ENCODE data around the gene ASMT. TPM values are rescaled to one million over a fixed set of nuclear protein-coding genes. Genes with fewer than 3 reads are reported as not detected.
"Not testable (repeated sequence)": the region's sequence is repeated elsewhere in the genome, so short reads cannot be mapped to it uniquely, and the experiment has no call there.

Gene ASMT
- total and polyA plus RNA-seq, 4 donors: 0.26 TPM; not detected in 3

- H3K4me3 ChIP-seq (ENCODE audit: low read depth in 1 of 3, low read length in 3 of 3); H3K9me3 ChIP-seq (ENCODE audit: control insufficient read depth in 4 of 4, low read length in 3 of 4); H3K4me1 ChIP-seq (ENCODE audit: control insufficient read depth in 4 of 4, insufficient read depth in 4 of 4, low read length in 3 of 4); H3K27me3 ChIP-seq (ENCODE audit: control insufficient read depth in 4 of 4, insufficient read depth in 4 of 4, low read length in 3 of 4); H3K27ac ChIP-seq (ENCODE audit: low read depth in 1 of 2, low read length in 2 of 2); H3K36me3 ChIP-seq (ENCODE audit: control insufficient read depth in 4 of 4, insufficient read depth in 3 of 4, low read depth in 1 of 4, low read length in 3 of 4); DNase-seq (ENCODE audit: low spot score); H3K9ac ChIP-seq (ENCODE audit: low read depth in 1 of 2, low read length in 2 of 2): not testable (repeated sequence)
- WGBS: 90% methylated on average over 4 of the region's 4 CpGs
These were observed 67.6 kb downstream of the ASMT start for GRCh38 chrX:1682501-1682900.

DNA sequence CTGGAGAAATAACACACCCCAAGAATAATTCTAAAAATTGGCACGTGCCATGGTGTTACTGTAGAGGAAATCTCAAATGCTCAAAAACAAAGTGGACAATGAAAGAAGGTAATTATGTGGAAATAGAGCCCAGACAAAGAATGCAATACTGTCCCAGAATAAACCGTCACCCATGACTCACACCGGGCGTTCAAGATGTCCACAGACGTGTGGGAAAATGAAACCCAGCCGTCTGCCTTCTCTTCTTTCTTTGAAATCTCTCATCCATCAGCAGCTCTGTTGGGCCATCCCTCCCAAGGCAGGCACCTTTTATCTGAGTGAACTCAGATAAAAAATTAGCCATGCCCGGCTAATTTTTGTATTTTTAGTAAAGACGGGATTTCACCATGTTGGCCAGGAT lies 70.0 kb downstream of the ASMT start:
- not testable (repeated sequence) for H3K4me1 ChIP-seq (ENCODE audit: control insufficient read depth in 4 of 4, insufficient read depth in 4 of 4, low read length in 3 of 4); H3K9me3 ChIP-seq (ENCODE audit: control insufficient read depth in 4 of 4, low read length in 3 of 4); H3K9ac ChIP-seq (ENCODE audit: low read depth in 1 of 2, low read length in 2 of 2); H3K4me3 ChIP-seq (ENCODE audit: low read depth in 1 of 3, low read length in 3 of 3); H3K27ac ChIP-seq (ENCODE audit: low read depth in 1 of 2, low read length in 2 of 2); H3K36me3 ChIP-seq (ENCODE audit: control insufficient read depth in 4 of 4, insufficient read depth in 3 of 4, low read depth in 1 of 4, low read length in 3 of 4); H3K27me3 ChIP-seq (ENCODE audit: control insufficient read depth in 4 of 4, insufficient read depth in 4 of 4, low read length in 3 of 4); DNase-seq (ENCODE audit: low spot score)
- 77% methylated on average over 3 of the region's 8 CpGs for WGBS

DNA sequence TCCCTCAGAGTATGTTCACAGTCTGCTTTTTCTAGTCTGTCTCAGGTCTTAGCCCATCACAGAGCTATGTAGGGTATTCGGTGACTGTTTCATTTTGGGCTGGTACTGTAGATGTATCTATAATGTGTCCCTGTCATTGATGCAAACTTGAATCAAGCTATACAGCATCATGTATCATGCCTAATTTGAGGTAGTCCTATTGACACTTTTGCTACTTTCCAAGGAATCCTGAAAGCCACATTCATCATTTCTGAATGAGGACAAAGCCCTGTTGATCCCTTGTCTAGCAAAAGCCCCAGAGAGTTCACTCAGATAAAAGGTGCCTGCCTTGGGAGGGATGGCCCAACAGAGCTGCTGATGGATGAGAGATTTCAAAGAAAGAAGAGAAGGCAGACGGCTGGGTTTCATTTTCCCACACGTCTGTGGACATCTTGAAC lies 70.6 kb downstream of the ASMT start:
- 88% methylated on average over 1 of the region's 3 CpGs for WGBS
- H3K4me3 ChIP-seq (ENCODE audit: low read depth in 1 of 3, low read length in 3 of 3): not testable (repeated sequence)

GRCh38 chrX:1686642-1687041 lies 71.8 kb downstream of the ASMT start:
- H3K4me1 ChIP-seq (ENCODE audit: control insufficient read depth in 4 of 4, insufficient read depth in 4 of 4, low read length in 3 of 4): no peaks in the 10 kb centered on the region
- 79% methylated on average over 2 of the region's 2 CpGs for WGBS
- no peak overlapping the region for H3K4me3 ChIP-seq (ENCODE audit: low read depth in 1 of 3, low read length in 3 of 3)
- H3K27me3 ChIP-seq (ENCODE audit: control insufficient read depth in 4 of 4, insufficient read depth in 4 of 4, low read length in 3 of 4): no peaks in the 10 kb centered on the region
- H3K9me3 ChIP-seq (ENCODE audit: control insufficient read depth in 4 of 4, low read length in 3 of 4): no peaks in the 10 kb centered on the region
- no peaks in the 10 kb centered on the region for H3K36me3 ChIP-seq (ENCODE audit: control insufficient read depth in 4 of 4, insufficient read depth in 3 of 4, low read depth in 1 of 4, low read length in 3 of 4)
- H3K27ac ChIP-seq (ENCODE audit: low read depth in 1 of 2, low read length in 2 of 2): no peak overlapping the region
- no peak overlapping the region for H3K9ac ChIP-seq (ENCODE audit: low read depth in 1 of 2, low read length in 2 of 2)
- TF ChIP-seq FOXA1 (IDR thresholded peaks at IDR 0.05) (no peak), GABPA (IDR thresholded peaks at IDR 0.05 in 1 of 2, conservative IDR thresholded peaks at IDR 0.05 in 1 of 2) (no peak), CTCF (IDR thresholded peaks at IDR 0.05; ENCODE audit: low read depth, low read length, missing input control) (no peak), YY1 (IDR thresholded peaks at IDR 0.05) (no peak)
- TF ChIP-seq, protein P1, sequence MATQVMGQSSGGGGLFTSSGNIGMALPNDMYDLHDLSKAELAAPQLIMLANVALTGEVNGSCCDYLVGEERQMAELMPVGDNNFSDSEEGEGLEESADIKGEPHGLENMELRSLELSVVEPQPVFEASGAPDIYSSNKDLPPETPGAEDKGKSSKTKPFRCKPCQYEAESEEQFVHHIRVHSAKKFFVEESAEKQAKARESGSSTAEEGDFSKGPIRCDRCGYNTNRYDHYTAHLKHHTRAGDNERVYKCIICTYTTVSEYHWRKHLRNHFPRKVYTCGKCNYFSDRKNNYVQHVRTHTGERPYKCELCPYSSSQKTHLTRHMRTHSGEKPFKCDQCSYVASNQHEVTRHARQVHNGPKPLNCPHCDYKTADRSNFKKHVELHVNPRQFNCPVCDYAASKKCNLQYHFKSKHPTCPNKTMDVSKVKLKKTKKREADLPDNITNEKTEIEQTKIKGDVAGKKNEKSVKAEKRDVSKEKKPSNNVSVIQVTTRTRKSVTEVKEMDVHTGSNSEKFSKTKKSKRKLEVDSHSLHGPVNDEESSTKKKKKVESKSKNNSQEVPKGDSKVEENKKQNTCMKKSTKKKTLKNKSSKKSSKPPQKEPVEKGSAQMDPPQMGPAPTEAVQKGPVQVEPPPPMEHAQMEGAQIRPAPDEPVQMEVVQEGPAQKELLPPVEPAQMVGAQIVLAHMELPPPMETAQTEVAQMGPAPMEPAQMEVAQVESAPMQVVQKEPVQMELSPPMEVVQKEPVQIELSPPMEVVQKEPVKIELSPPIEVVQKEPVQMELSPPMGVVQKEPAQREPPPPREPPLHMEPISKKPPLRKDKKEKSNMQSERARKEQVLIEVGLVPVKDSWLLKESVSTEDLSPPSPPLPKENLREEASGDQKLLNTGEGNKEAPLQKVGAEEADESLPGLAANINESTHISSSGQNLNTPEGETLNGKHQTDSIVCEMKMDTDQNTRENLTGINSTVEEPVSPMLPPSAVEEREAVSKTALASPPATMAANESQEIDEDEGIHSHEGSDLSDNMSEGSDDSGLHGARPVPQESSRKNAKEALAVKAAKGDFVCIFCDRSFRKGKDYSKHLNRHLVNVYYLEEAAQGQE (IDR thresholded peaks at IDR 0.05): no peak
- DNase-seq (ENCODE audit: low spot score): no peak

More for the DNA sequence above, 70.6 kb downstream of the ASMT start:
- H3K27ac ChIP-seq (ENCODE audit: low read depth in 1 of 2, low read length in 2 of 2); H3K9ac ChIP-seq (ENCODE audit: low read depth in 1 of 2, low read length in 2 of 2); H3K4me1 ChIP-seq (ENCODE audit: control insufficient read depth in 4 of 4, insufficient read depth in 4 of 4, low read length in 3 of 4); DNase-seq (ENCODE audit: low spot score); H3K27me3 ChIP-seq (ENCODE audit: control insufficient read depth in 4 of 4, insufficient read depth in 4 of 4, low read length in 3 of 4); H3K36me3 ChIP-seq (ENCODE audit: control insufficient read depth in 4 of 4, insufficient read depth in 3 of 4, low read depth in 1 of 4, low read length in 3 of 4); H3K9me3 ChIP-seq (ENCODE audit: control insufficient read depth in 4 of 4, low read length in 3 of 4): not testable (repeated sequence)

Other genes starting within 250 kb of the ASMT start
- gene SLC25A6, start 222.9 kb upstream of the ASMT start, total RNA-seq: 100 to 1,000 TPM in 1 of 2 donors, 10 to 100 TPM in 1; 44.8 to 110 TPM
- gene SLC25A6, start 222.9 kb upstream of the ASMT start, polyA plus RNA-seq: 10 to 100 TPM; 48.6 to 79.4 TPM
- gene ASMTL, start 162.2 kb upstream of the ASMT start, total RNA-seq: 10 to 100 TPM; 10.3 to 11.7 TPM
- gene ASMTL, start 162.2 kb upstream of the ASMT start, polyA plus RNA-seq: 10 to 100 TPM; 11.5 to 18.9 TPM
- 1 to 10 TPM in 1 of 2 donors, under 1 TPM in 1; 0.59 to 4.4 TPM for gene P2RY8, start 77.9 kb upstream of the ASMT start, total RNA-seq
- under 1 TPM; 0.24 to 0.59 TPM for gene P2RY8, start 77.9 kb upstream of the ASMT start, polyA plus RNA-seq
- gene AKAP17A, start 23.5 kb upstream of the ASMT start, total RNA-seq: 10 to 100 TPM; 16.2 to 49.1 TPM
- gene AKAP17A, start 23.5 kb upstream of the ASMT start, polyA plus RNA-seq: 10 to 100 TPM in 1 of 2 donors, 1 to 10 TPM in 1; 5.2 to 22.2 TPM